Hypothalamus (tissue), 51 donors: ENCODE results near the gene SLC35E4.
"Not testable (repeated sequence)": the region's sequence is repeated elsewhere in the genome, so short reads cannot be mapped to it uniquely, and the experiment has no call there.

Experiments used
- DNase-seq, 51 donors: peaks; one replicate each; lab custom pipeline; 2025; lab: John Stamatoyannopoulos, UW

Gene SLC35E4

GRCh38 chr22:30635273-30636225 lies at the start of gene SLC35E4:
TSS of gene SLC35E4 (plus strand) at chr22:30635781. CDS start at chr22:30636451, 670 bp downstream.
- peak; percentile 52 to 98 (median 93) for DNase-seq

GRCh38 chr22:30586414-30586813 lies 49.2 kb upstream of the SLC35E4 start:
- no peak for DNase-seq

- DNase-seq = no peak
These were observed 44.4 kb upstream of the SLC35E4 start for GRCh38 chr22:30591191-30591587.

GRCh38 chr22:30591588-30592359 lies 43.8 kb upstream of the SLC35E4 start, which contains the start of gene PES1:
TSS of gene PES1 (minus strand) at chr22:30591910. CDS start at chr22:30591833, 77 bp downstream.
- DNase-seq = peak; percentile 40 to 99 (median 88)

GRCh38 chr22:30592360-30592713 lies 43.2 kb upstream of the SLC35E4 start:
- DNase-seq = not testable (repeated sequence)

GRCh38 chr22:30596199-30596598 lies 39.4 kb upstream of the SLC35E4 start:
- no peak for DNase-seq

- no peak for DNase-seq
These were observed 38.7 kb upstream of the SLC35E4 start for GRCh38 chr22:30596886-30597285.

- no peak for DNase-seq
These were observed 36.6 kb upstream of the SLC35E4 start for GRCh38 chr22:30598986-30599385.

- no peak for DNase-seq
These were observed 34.7 kb upstream of the SLC35E4 start for GRCh38 chr22:30600921-30601320.

GRCh38 chr22:30601464-30601863 lies 34.1 kb upstream of the SLC35E4 start:
- no peak for DNase-seq

GRCh38 chr22:30602049-30602448 lies 33.5 kb upstream of the SLC35E4 start:
- DNase-seq = peak in 2 of 51 donors; percentile 3 to 6

GRCh38 chr22:30603801-30604200 lies 31.8 kb upstream of the SLC35E4 start:
- DNase-seq = no peak

GRCh38 chr22:30604723-30605122 lies 30.9 kb upstream of the SLC35E4 start:
- no peak for DNase-seq

- DNase-seq = peak in 18 of 51 donors; percentile 4 to 41 (median 13)
These were observed 30.0 kb upstream of the SLC35E4 start for GRCh38 chr22:30605449-30606110.

- DNase-seq = peak in 49 of 51 donors; percentile 25 to 85 (median 70)
These were observed 28.9 kb upstream of the SLC35E4 start, which contains the start of gene TCN2 for GRCh38 chr22:30606455-30607299. TSS of gene TCN2 (plus strand) at chr22:30607174. CDS start at chr22:30607332, 158 bp downstream.

- DNase-seq = peak in 1 of 51 donors; percentile 32
These were observed 28.2 kb upstream of the SLC35E4 start for GRCh38 chr22:30607300-30607930.

GRCh38 chr22:30607939-30608338 lies 27.6 kb upstream of the SLC35E4 start:
- no peak for DNase-seq

- peak in 13 of 51 donors; percentile 3 to 36 (median 9) for DNase-seq
These were observed 26.1 kb upstream of the SLC35E4 start for GRCh38 chr22:30609260-30610185.
